Sigmoid colon (tissue), 7 donors: ENCODE results near the gene FGF12. TPM values are rescaled to one million over a fixed set of nuclear protein-coding genes. Genes with fewer than 3 reads are reported as not detected.

Experiments used
- DNase-seq: peaks from one replicate; pipeline ENCODE4 v3.0.0-alpha.2; 2019
- H3K27ac ChIP-seq, 4 donors: fragments of 200-600 bp; sonication (generic); one replicate each; pipeline ENCODE4 v1.5.1; 2016 to 2019; ENCODE audit warnings: mild to moderate bottlenecking in 1 of 4
- H3K27me3 ChIP-seq, 3 donors: fragments of 200-600 bp; sonication (generic); one replicate each; pipeline ENCODE4 v1.5.1; 2019; ENCODE audit warnings: mild to moderate bottlenecking in 1 of 3
- H3K36me3 ChIP-seq, 4 donors: fragments of 200-600 bp; sonication (generic); one replicate each; pipeline ENCODE4 v1.5.1; 2016 to 2019
- H3K4me1 ChIP-seq, 4 donors: fragments of 200-600 bp; sonication (generic); one replicate each; pipeline ENCODE4 v1.5.1; 2017 to 2019
- H3K4me3 ChIP-seq, 4 donors: fragments of 200-600 bp; sonication (generic); one replicate each; pipeline ENCODE4 v1.5.1; 2017 to 2019; ENCODE audit warnings: mild to moderate bottlenecking in 2 of 4, moderate library complexity in 1 of 4
- H3K9me3 ChIP-seq, 4 donors: fragments of 200-600 bp in 3 of 4; sonication (generic) in 3 of 4; one replicate each; pipeline versions ENCODE4 v1.5.1 to v1.6.1; 2013 to 2019
- CTCF ChIP-seq, 4 experiments: fragments of 450-650 bp in 3 of 4; fragments of 200-600 bp in 1 of 4; IDR thresholded peaks; one replicate each; pipeline ENCODE4 v1.5.1; 2016 to 2019; ENCODE audit warnings: antibody characterized with exemption in 4 of 4, mild to moderate bottlenecking in 3 of 4, moderate library complexity in 2 of 4
- EP300 ChIP-seq, 4 donors: sonication (generic); formaldehyde crosslinking; IDR thresholded peaks; one replicate each; pipeline ENCODE4 v1.6.1; 2017; ENCODE audit warnings: antibody characterized with exemption in 4 of 4
- POLR2A ChIP-seq, 2 donors: fragments of 450-650 bp; IDR thresholded peaks; one replicate each; pipeline ENCODE4 v1.6.1; 2016; ENCODE audit warnings: antibody characterized with exemption in 2 of 2, mild to moderate bottlenecking in 2 of 2, moderate library complexity in 2 of 2
- POLR2AphosphoS5 ChIP-seq, 4 donors: sonication (generic); formaldehyde crosslinking; IDR thresholded peaks; one replicate each; pipeline ENCODE4 v1.6.1; 2017; ENCODE audit warnings: antibody characterized with exemption in 4 of 4
- WGBS, 2 donors: extraction: QIAGEN DNeasy Blood & Tissue Kit; methylation state at CpG; one replicate each; pipeline ENCODE4 v1.1.7; 2013; 5-methylcytosine and 5-hydroxymethylcytosine counted together
- intact Hi-C: fragments of 100-400 bp; cut with DNase I; formaldehyde crosslinking; loops from one replicate; pipeline ENCODE4 v1.15.1; 2023
- polyA plus RNA-seq, 3 donors: library from polyadenylated mRNA; stranded (reverse); fragments of 200-250 nt; gene quantifications; one replicate each; pipeline ENCODE4 v1.2.3, GENCODE V29; 2013
- total RNA-seq, 4 donors: library from RNA; depleted of rRNA; stranded (reverse); fragments of >200 nt; gene quantifications; one replicate each; pipeline ENCODE4 v1.1.0, GENCODE V29; 2016
- donor health status: healthy with polysubstance abuse.
- donor health status: Bipolar disorder and iron deficiency.
- donor health status: healthy.

Gene FGF12
- total and polyA plus RNA-seq, 7 donors: 0.32 to 7.8 (median 1.8) TPM

DNA sequence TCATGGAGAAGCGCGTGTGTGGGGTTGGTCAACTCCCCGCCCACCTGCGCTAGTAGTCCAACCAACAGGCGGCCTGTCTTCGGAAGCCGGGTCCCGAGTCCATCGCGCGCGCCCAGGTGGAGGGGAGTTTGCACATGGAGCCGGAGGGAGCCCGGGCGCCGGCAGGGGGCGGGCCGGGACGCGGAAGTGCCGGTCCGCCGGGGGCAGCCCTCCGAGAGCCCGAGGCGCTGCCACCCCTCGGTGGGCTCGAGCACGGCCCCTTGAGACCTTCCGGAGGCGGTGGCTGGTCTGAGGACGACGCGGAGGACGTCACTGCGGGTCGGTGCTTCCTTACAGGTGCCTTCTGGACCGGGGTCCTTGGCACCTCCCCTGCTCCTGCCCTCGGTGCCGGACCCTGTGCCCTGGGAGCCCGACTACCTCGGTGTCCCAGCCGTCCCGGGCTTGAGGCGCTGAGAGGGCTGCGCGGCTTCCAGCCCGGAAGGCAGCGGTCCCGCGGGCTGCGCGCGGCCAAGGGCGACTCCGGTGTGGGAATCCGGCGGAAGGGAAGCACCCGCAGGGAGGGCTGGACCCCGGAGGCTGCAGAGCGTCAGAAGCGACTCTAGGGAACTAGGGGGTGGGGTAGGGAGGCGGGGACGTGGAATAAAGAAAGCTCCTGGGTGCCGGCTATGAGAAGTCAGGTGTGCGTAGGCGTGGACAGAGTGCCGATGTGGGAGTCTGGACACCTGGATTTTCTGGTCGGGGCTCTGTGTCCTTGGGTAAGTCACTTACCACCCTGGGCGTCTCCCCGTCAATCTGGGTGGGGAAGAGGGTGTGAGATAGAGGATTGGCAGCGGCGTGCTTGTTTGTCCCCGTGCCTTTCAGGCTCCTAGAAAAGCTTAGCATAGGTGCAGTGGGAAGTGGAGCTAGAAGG, 212.3 kb downstream of the FGF12 start:
- TF ChIP-seq EP300 (IDR thresholded peaks at IDR 0.05): no peak
- TF ChIP-seq CTCF (IDR thresholded peaks at IDR 0.05): peak in 1 of 4 experiments; percentile 9
- TF ChIP-seq POLR2A (IDR thresholded peaks at IDR 0.05): no peak
- no peak for TF ChIP-seq POLR2AphosphoS5 (IDR thresholded peaks at IDR 0.05)
- no peak overlapping the region for H3K27ac ChIP-seq
- peaks cover 0 to 3% (median 0%) of the 10 kb centered on the region in 4 donors for H3K9me3 ChIP-seq
- 3 to 5% methylated on average over 74 of the region's 74 CpGs for WGBS, 2 donors
- no peaks in the 10 kb centered on the region for H3K36me3 ChIP-seq
- intact Hi-C loops: no loop called here
- H3K4me3 ChIP-seq: peak overlapping the region in 3 of 4 donors; percentile 20 to 47 (median 42)
- no peak for DNase-seq
- H3K27me3 ChIP-seq: peaks cover 6 to 55% (median 24%) of the 10 kb centered on the region in 3 donors
- H3K4me1 ChIP-seq: peaks cover 0 to 18% (median 13%) of the 10 kb centered on the region in 4 donors

- WGBS, 2 donors: 4 to 5% methylated on average over 39 of the region's 39 CpGs
- no peaks in the 10 kb centered on the region for H3K36me3 ChIP-seq
These were observed 213.1 kb downstream of the FGF12 start for GRCh38 chr3:192514081-192514753.

GRCh38 chr3:192505731-192506130, 221.6 kb downstream of the FGF12 start:
- H3K27ac ChIP-seq: no peak overlapping the region
- no peak overlapping the region for H3K4me3 ChIP-seq
- H3K9me3 ChIP-seq: peaks cover 0 to 1% (median 0%) of the 10 kb centered on the region in 4 donors
- no peak for DNase-seq
- TF ChIP-seq EP300 (IDR thresholded peaks at IDR 0.05) (no peak), POLR2AphosphoS5 (IDR thresholded peaks at IDR 0.05) (no peak), POLR2A (IDR thresholded peaks at IDR 0.05) (no peak), CTCF (IDR thresholded peaks at IDR 0.05) (no peak)
- peaks cover 0 to 11% (median 0%) of the 10 kb centered on the region in 3 donors for H3K27me3 ChIP-seq
- intact Hi-C loops: no loop called here
- H3K36me3 ChIP-seq: no peaks in the 10 kb centered on the region
- no peaks in the 10 kb centered on the region for H3K4me1 ChIP-seq
- WGBS, 2 donors: 71 to 74% methylated on average over 6 of the region's 6 CpGs

More at GRCh38 chr3:192514081-192514753, 213.1 kb downstream of the FGF12 start:
- TF ChIP-seq POLR2AphosphoS5 (IDR thresholded peaks at IDR 0.05) (no peak), EP300 (IDR thresholded peaks at IDR 0.05) (no peak), CTCF (IDR thresholded peaks at IDR 0.05) (no peak), POLR2A (IDR thresholded peaks at IDR 0.05) (no peak)
- no peak for DNase-seq
- peak overlapping the region in 3 of 4 donors; percentile 20 to 47 (median 42) for H3K4me3 ChIP-seq
- peaks cover 6 to 61% (median 24%) of the 10 kb centered on the region in 3 donors for H3K27me3 ChIP-seq
- peaks cover 0 to 3% (median 0%) of the 10 kb centered on the region in 4 donors for H3K9me3 ChIP-seq
- intact Hi-C loops: no loop called here
- H3K4me1 ChIP-seq: peaks cover 0 to 18% (median 13%) of the 10 kb centered on the region in 4 donors
- no peak overlapping the region for H3K27ac ChIP-seq

DNA sequence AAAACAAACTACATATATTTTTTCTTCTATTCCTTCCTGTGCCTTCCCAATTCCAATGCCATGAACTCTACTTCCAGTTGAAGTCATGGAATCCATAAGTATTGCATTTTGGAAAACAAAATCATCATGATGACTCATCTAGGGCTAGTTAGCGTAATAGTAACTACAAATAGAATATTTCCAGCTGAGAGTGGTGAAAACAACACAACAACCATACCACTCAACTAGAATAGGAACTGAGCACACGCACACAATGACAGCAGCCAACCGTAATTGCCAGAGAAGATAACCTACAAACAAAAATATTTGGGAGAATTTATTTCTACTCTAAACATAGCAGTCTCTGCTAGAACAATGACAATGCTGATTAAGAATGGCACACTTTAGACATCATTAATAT, 225.9 kb downstream of the FGF12 start:
- Histone ChIP-seq H3K36me3 (no peaks in the 10 kb centered on the region), H3K9me3 (no peaks in the 10 kb centered on the region), H3K4me1 (no peaks in the 10 kb centered on the region), H3K27ac (no peak overlapping the region), H3K4me3 (no peak overlapping the region), H3K27me3 (no peaks in the 10 kb centered on the region)
- intact Hi-C loops: no loop called here
- no peak for DNase-seq
- no peak for TF ChIP-seq POLR2AphosphoS5 (IDR thresholded peaks at IDR 0.05)
- TF ChIP-seq EP300 (IDR thresholded peaks at IDR 0.05): no peak
- no peak for TF ChIP-seq POLR2A (IDR thresholded peaks at IDR 0.05)
- no peak for TF ChIP-seq CTCF (IDR thresholded peaks at IDR 0.05)
- WGBS, 2 donors: 82 to 89% methylated on average over 3 of the region's 3 CpGs
